Measurements from ENCODE around the gene BRICD5.

DNA sequence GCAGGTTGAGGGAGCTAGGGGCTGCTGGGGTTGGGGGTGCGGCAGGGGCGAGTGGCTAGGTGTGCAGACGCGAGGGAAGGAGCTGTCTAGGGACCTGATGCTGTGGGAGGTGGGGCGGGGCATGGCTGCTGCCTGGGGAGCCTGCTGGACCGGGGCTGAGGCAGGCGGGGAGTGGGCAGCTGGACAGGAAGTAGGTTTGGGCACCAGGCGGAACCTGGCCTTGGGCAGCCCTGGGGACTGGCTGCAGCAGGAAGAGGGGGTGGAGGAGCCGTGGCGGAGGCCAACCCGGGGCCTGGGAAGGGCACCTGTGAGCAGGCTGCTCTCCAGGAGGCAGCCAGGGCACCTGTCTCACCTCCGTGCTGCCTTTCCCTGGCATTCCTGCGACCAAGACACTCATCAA is 19.7 kb upstream of the BRICD5 start:
- TF ChIP-seq EZH2 (IDR thresholded peaks at IDR 0.05; ENCODE audit: insufficient read depth, poor library complexity, severe bottlenecking) (no peak), EZH2phosphoT487 (IDR thresholded peaks at IDR 0.05; ENCODE audit: insufficient read depth, low read depth) (no peak)
